ENCODE measurements around the gene SEC61A1.

The SEC61A1 gene

GRCh38 chr3:128051837-128052594 is at the start of gene SEC61A1:
Gene SEC61A1 (plus strand): TSS chr3:128052437. CDS start chr3:128052553, 116 bp downstream.
- peak; percentile 98 for DNase-seq

GRCh38 chr3:128004661-128005060 is 47.6 kb upstream of the SEC61A1 start:
- no peak for DNase-seq

- no peak for DNase-seq
Measured at GRCh38 chr3:128006061-128007032, 45.9 kb upstream of the SEC61A1 start.

GRCh38 chr3:128007033-128007424 is 45.2 kb upstream of the SEC61A1 start:
- no peak for DNase-seq

- no peak for DNase-seq
Measured at GRCh38 chr3:128009952-128010846, 42.0 kb upstream of the SEC61A1 start.

- DNase-seq = peak; percentile 21
Measured at GRCh38 chr3:128011140-128011539, 41.1 kb upstream of the SEC61A1 start.

GRCh38 chr3:128012050-128012449 is 40.2 kb upstream of the SEC61A1 start:
- DNase-seq = no peak

- no peak for DNase-seq
Measured at GRCh38 chr3:128014548-128014947, 37.7 kb upstream of the SEC61A1 start.

GRCh38 chr3:128016502-128016901 is 35.7 kb upstream of the SEC61A1 start:
- no peak for DNase-seq

GRCh38 chr3:128021768-128022372 is 30.4 kb upstream of the SEC61A1 start:
- no peak for DNase-seq

GRCh38 chr3:128033102-128033501 is 19.1 kb upstream of the SEC61A1 start:
- DNase-seq = no peak

- DNase-seq = no peak
Measured at GRCh38 chr3:128036119-128036518, 16.1 kb upstream of the SEC61A1 start.

GRCh38 chr3:128040041-128040440 is 12.2 kb upstream of the SEC61A1 start:
- no peak for DNase-seq

GRCh38 chr3:128040660-128041059 is 11.6 kb upstream of the SEC61A1 start:
- DNase-seq = no peak

GRCh38 chr3:128041344-128041743 is 10.9 kb upstream of the SEC61A1 start:
- DNase-seq = no peak

- no peak for DNase-seq
Measured at GRCh38 chr3:128050597-128050996, 1.6 kb upstream of the SEC61A1 start.

GRCh38 chr3:128051459-128051836 is 789 bp upstream of the SEC61A1 start:
- no peak for DNase-seq

- no peak for DNase-seq
Measured at GRCh38 chr3:128052595-128053351, 536 bp downstream of the SEC61A1 start.

GRCh38 chr3:128053614-128054013 is 1.4 kb downstream of the SEC61A1 start:
- DNase-seq = no peak

- DNase-seq = no peak
Measured at GRCh38 chr3:128054367-128054766, 2.1 kb downstream of the SEC61A1 start.

GRCh38 chr3:128056258-128056657 is 4.0 kb downstream of the SEC61A1 start:
- DNase-seq = no peak
